DND-41 (cell line): ENCODE measurements around the gene KCNIP1.

Experiments
- ATAC-seq: fragments of 200-7000 bp; cut with Tn5 transposase; 3 replicates; pipeline ENCODE4 v1.9.1; 2021; ENCODE audit warnings: low read depth; ENCODE audit not compliant: insufficient read depth
- DNase-seq: peaks from one replicate; pipeline ENCODE4 v3.0.0-alpha.2; 2020
- H2AFZ ChIP-seq: 2 replicates; pipeline ENCODE4 v1.6.0; 2012; ENCODE audit warnings: low read depth, low read length
- H3K27ac ChIP-seq: 2 replicates; pipeline ENCODE4 v1.5.1; 2012; ENCODE audit warnings: low read length, inconsistent platforms
- H3K27me3 ChIP-seq: fragments of 200-600 bp; sonication (generic); 2 replicates; pipeline ENCODE4 v1.6.0; 2012; ENCODE audit warnings: low read length, mild to moderate bottlenecking, inconsistent platforms; ENCODE audit not compliant: insufficient read depth, poor library complexity
- H3K36me3 ChIP-seq: 2 replicates; pipeline ENCODE4 v1.5.1; 2012; ENCODE audit warnings: low read length, inconsistent platforms; ENCODE audit not compliant: insufficient read depth
- H3K4me1 ChIP-seq: 2 replicates; pipeline ENCODE4 v1.5.1; 2012; ENCODE audit warnings: mild to moderate bottlenecking, low read length; ENCODE audit not compliant: insufficient read depth
- H3K4me2 ChIP-seq: 2 replicates; pipeline ENCODE4 v1.6.0; 2012; ENCODE audit warnings: mild to moderate bottlenecking, moderate library complexity, low read length, inconsistent platforms; ENCODE audit not compliant: insufficient read depth
- H3K4me3 ChIP-seq, 2 experiments: fragments of 200-600 bp in 1 of 2; shearing (Covaris generic) in 1 of 2; 2 replicates each; pipeline ENCODE4 v1.5.1; 2012 to 2016; ENCODE audit warnings: inconsistent platforms in 2 of 2, low read length in 2 of 2, mild to moderate bottlenecking in 2 of 2, low read depth in 1 of 2, moderate library complexity in 1 of 2
- H3K79me2 ChIP-seq: 2 replicates; pipeline ENCODE4 v1.6.0; 2012; ENCODE audit warnings: low read length, inconsistent platforms; ENCODE audit not compliant: insufficient read depth
- H3K9ac ChIP-seq: 2 replicates; pipeline ENCODE4 v1.6.0; 2012; ENCODE audit warnings: low read depth, mild to moderate bottlenecking, inconsistent platforms, low read length, moderate library complexity
- H3K9me3 ChIP-seq: 2 replicates; pipeline ENCODE4 v1.5.1; 2012; ENCODE audit warnings: low read length, moderate library complexity, mild to moderate bottlenecking, inconsistent platforms; ENCODE audit not compliant: insufficient read depth, severe bottlenecking
- H4K20me1 ChIP-seq: 2 replicates; pipeline ENCODE4 v1.6.0; 2012; ENCODE audit warnings: low read length; ENCODE audit not compliant: insufficient read depth
- CTCF ChIP-seq: IDR thresholded peaks from 2 replicates; pipeline ENCODE4 v1.5.1; 2012; ENCODE audit warnings: borderline replicate concordance, low read length, moderate library complexity, mild to moderate bottlenecking; ENCODE audit not compliant: poor library complexity, severe bottlenecking; ENCODE audit errors: extremely low read depth
- EZH2 ChIP-seq: IDR thresholded peaks from 3 replicates; pipeline ENCODE4 v1.6.1; 2012; ENCODE audit warnings: borderline replicate concordance, low read depth, mild to moderate bottlenecking, moderate library complexity, low read length, inconsistent platforms; ENCODE audit not compliant: severe bottlenecking

KCNIP1 gene

GRCh38 chr5:170732685-170733084 is 228.9 kb downstream of the KCNIP1 start:
- Histone ChIP-seq H4K20me1 (no peaks in the 10 kb centered on the region), H2AFZ (no peak overlapping the region), H3K27ac (no peak overlapping the region), H3K4me2 (no peak overlapping the region), H3K27me3 (no peaks in the 10 kb centered on the region), H3K9me3 (no peaks in the 10 kb centered on the region), H3K36me3 (no peaks in the 10 kb centered on the region), H3K9ac (no peak overlapping the region), H3K79me2 (no peaks in the 10 kb centered on the region), H3K4me1 (no peaks in the 10 kb centered on the region), H3K4me3 (no peak overlapping the region)
- DNase-seq (no peak), ATAC-seq (no peak)
- TF ChIP-seq CTCF (no peak), EZH2 (no peak)

- Histone ChIP-seq H3K4me1 (no peaks in the 10 kb centered on the region), H3K9me3 (no peaks in the 10 kb centered on the region), H3K36me3 (no peaks in the 10 kb centered on the region), H3K9ac (no peak overlapping the region), H3K27ac (no peak overlapping the region), H3K79me2 (no peaks in the 10 kb centered on the region), H4K20me1 (no peaks in the 10 kb centered on the region), H2AFZ (no peak overlapping the region), H3K27me3 (no peaks in the 10 kb centered on the region), H3K4me2 (no peak overlapping the region), H3K4me3 (no peak overlapping the region)
- ATAC-seq (no peak), DNase-seq (no peak)
- TF ChIP-seq CTCF (no peak), EZH2 (no peak)
Measured at GRCh38 chr5:170736966-170737365, 233.1 kb downstream of the KCNIP1 start.

- no peaks in the 10 kb centered on the region for H3K27me3 ChIP-seq
- DNase-seq (no peak), ATAC-seq (no peak)
- no peak overlapping the region for H3K4me3 ChIP-seq
- H3K4me2 ChIP-seq: no peak overlapping the region
- H3K36me3 ChIP-seq: no peaks in the 10 kb centered on the region
- TF ChIP-seq EZH2: no peak
- TF ChIP-seq CTCF: no peak
- H2AFZ ChIP-seq: no peak overlapping the region
- H3K4me1 ChIP-seq: no peaks in the 10 kb centered on the region
- H3K9ac ChIP-seq: no peak overlapping the region
- H3K79me2 ChIP-seq: no peaks in the 10 kb centered on the region
- no peaks in the 10 kb centered on the region for H3K9me3 ChIP-seq
- H4K20me1 ChIP-seq: no peaks in the 10 kb centered on the region
- no peak overlapping the region for H3K27ac ChIP-seq
Measured at GRCh38 chr5:170737591-170737990, 233.8 kb downstream of the KCNIP1 start.

GRCh38 chr5:170738840-170739239 is 235.0 kb downstream of the KCNIP1 start:
- H3K4me1 ChIP-seq: no peaks in the 10 kb centered on the region
- no peaks in the 10 kb centered on the region for H3K36me3 ChIP-seq
- H3K4me3 ChIP-seq: no peak overlapping the region
- H3K9ac ChIP-seq: no peak overlapping the region
- no peak overlapping the region for H3K27ac ChIP-seq
- no peak for DNase-seq
- H3K9me3 ChIP-seq: no peaks in the 10 kb centered on the region
- no peaks in the 10 kb centered on the region for H3K27me3 ChIP-seq
- no peaks in the 10 kb centered on the region for H4K20me1 ChIP-seq
- ATAC-seq: no peak
- TF ChIP-seq CTCF (no peak), EZH2 (no peak)
- no peak overlapping the region for H3K4me2 ChIP-seq
- no peak overlapping the region for H2AFZ ChIP-seq
- no peaks in the 10 kb centered on the region for H3K79me2 ChIP-seq
